Nucleus accumbens (tissue), 56 donors: Measurements from ENCODE around the gene HEMK1.
A peak's percentile ranks its signal among the peaks of the same experiment; 100 is the strongest.

Experiments used
- DNase-seq, 56 donors: peaks; one replicate each; lab custom pipeline; 2025; lab: John Stamatoyannopoulos, UW

The HEMK1 gene, protein sequence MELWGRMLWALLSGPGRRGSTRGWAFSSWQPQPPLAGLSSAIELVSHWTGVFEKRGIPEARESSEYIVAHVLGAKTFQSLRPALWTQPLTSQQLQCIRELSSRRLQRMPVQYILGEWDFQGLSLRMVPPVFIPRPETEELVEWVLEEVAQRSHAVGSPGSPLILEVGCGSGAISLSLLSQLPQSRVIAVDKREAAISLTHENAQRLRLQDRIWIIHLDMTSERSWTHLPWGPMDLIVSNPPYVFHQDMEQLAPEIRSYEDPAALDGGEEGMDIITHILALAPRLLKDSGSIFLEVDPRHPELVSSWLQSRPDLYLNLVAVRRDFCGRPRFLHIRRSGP

DNA sequence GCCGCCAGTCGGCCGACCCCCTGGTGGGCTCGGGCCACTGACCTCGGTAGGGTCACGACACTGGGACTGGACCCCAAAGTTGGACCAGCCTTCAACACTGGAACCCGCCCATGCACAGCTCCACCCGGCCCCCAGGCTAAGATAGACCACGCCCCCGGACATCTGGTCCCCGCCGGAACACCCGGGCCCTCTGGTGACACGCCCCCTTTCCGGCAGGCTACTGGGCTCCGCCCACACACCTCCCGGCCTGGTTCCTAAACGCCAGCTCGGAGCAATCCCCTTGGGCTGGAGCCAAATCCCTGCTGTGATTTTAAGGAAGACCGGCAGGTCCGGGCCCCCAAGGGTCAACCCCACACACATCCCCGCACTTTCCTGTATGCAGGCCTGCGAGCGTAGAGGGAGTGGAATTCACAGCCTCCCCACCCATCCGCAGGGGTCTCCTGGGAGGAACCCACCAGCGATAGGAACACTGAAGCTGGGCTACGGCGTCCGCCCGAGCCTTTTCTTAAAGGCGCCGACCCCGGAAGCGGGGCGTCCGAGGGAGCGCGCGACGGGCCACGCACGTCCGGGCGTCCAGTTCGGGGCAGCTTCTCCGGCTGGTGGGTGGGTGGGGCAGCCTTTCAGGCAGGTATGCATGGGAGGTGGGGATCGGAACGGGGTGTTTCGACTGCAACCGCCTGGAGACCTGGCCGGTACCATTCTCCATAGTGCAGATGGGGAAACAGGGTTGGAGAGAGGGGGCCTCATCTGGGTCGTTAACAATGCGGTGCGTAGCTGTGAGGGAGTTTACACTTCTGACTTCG, at the start of gene HEMK1:
Gene HEMK1, plus strand, starts transcription at position 576 of the 803 bp plus-strand sequence. CDS start 1,583 bp downstream, outside the sequence.
- DNase-seq: peak; percentile 78 to 99 (median 94)

DNA sequence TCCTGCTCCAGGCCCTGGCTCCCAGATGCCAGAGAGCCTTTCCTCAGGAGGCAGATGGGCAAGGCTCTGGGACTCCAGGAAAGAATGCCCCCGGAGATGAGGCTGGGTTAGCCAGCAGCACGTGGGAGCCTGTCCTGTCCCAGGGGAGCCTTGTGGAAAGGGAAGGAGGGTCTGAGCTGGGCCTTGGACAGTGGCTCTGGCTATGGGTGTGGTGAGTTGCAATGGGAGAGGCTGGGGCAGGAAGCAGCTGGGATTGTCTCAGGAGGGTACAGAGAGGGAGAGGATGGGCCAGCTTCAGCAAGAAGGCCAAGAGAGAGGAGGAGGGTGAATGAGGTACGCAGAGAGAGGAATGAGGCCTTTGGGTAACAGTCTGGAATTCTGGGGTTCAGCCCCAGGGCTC, 48.5 kb upstream of the HEMK1 start:
- no peak for DNase-seq

DNA sequence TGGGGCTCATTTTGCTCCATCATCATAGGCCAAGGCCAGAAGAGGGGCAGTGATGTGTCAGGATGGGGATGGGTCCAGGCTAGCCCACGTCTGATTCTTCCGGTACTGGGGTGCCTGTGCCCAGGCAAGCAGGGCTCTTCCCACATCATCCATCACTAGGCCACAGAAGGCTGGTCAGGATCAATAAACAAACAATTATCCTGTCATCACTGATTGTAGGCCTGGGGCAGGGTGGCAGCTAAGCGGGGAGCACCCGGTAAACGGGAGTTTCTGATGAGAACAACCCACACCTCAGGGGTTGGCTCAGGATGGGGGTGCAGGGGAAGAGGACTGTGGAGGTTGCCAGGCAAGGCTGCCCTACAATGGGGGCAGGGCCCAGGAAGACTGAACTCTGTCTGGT, 47.8 kb upstream of the HEMK1 start:
- no peak for DNase-seq

DNA sequence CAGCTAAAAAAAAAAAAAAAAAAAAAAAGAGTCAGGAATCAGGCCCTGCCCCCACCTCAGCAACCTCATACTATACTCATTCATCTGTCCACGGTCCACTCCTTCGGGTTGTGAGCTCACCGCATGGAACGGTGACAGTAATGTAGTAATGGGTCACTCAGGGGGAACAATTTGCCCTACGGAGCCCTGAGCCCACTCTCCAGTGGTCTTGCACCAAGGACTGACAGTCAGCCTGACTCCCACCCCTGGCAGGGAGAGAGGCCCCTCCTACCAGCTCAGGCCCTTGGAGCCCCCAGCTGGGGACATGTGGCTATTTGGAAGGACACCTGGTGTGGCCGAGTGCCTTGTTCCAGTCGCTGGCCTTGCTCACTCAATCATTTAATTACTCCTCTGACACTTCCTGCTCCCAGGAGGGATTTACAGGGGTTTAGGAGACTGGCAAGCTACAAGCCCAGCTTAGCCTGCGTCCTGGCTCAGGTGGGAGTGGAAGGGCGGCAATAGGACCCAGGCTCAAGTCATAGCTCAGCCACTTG, 46.0 kb upstream of the HEMK1 start:
- no peak for DNase-seq

DNA sequence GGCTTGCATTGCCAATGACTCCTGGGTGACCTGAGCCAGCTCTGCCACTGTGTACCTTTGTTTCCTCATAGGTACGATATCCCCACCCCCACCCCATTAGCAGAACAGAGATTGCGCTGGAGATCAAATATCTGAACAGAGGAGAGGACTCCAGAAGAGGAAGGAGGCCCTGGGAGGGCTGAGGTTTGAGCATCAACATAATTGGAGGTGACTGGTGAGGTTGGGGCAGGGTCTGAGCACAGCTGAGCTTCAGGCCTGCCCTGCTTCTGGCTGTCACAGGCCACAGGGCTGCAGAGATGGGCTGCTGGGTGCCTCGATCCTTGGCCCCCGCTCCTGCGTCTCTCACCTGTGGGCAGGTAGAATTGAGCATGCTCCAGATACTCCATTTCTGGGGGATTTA, 44.6 kb upstream of the HEMK1 start:
- DNase-seq: peak in 1 of 56 donors; percentile 39

DNA sequence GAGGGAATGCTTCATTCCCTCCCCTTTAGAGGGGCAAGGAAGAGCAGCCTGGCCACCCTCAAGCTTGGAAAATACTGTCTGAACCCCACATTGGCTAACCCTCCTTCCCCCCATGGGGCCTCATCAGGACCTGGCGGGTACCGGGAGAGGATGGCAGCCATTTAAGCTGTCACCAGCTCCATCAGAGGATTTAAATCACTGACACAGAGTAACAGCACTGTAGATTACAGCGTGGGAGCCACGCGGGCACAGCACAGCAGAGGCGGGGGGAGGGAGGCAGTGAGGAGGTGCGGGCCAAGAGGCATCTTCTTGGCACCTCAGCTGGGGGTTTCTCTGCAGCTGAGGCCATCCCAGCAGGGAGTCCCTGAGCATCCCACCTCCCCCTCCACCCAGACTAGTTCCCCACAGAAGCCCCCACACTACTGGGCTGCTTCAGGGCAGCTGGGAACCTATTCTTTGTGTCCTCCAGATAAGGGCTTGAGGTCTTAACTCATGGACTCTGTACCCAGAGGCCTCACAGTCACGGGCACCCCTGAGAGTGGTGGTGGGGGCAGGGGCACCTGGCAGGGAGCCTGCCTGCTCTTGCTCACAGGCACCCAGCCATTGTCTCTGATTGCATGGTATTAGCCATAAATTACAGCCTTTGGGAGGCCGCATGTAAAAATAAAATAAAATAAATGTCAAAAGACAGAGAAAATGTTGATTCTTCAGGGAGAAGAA, 44.0 kb upstream of the HEMK1 start:
- DNase-seq: peak in 30 of 56 donors; percentile 7 to 78 (median 38)

DNA sequence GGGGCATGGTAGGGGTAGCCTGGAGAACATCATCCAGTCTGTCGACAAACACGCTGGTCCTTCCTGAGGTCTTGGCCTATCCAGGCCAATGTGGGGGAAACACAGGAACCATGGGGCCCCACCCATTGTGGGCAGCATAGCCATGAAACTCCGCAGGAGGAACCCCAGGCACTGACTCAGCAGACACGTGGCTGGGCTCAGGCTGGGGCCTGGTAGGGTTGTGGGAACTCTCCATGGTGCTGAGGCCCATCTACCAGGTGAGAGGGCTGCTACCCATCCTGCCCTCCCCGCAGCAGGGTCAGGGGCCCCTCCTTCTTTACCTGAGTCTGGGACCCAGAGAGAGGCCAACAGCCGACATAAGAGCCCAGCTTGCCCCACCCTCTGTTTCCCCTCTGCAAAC, 43.3 kb upstream of the HEMK1 start:
- peak in 6 of 56 donors; percentile 3 to 25 (median 14) for DNase-seq

DNA sequence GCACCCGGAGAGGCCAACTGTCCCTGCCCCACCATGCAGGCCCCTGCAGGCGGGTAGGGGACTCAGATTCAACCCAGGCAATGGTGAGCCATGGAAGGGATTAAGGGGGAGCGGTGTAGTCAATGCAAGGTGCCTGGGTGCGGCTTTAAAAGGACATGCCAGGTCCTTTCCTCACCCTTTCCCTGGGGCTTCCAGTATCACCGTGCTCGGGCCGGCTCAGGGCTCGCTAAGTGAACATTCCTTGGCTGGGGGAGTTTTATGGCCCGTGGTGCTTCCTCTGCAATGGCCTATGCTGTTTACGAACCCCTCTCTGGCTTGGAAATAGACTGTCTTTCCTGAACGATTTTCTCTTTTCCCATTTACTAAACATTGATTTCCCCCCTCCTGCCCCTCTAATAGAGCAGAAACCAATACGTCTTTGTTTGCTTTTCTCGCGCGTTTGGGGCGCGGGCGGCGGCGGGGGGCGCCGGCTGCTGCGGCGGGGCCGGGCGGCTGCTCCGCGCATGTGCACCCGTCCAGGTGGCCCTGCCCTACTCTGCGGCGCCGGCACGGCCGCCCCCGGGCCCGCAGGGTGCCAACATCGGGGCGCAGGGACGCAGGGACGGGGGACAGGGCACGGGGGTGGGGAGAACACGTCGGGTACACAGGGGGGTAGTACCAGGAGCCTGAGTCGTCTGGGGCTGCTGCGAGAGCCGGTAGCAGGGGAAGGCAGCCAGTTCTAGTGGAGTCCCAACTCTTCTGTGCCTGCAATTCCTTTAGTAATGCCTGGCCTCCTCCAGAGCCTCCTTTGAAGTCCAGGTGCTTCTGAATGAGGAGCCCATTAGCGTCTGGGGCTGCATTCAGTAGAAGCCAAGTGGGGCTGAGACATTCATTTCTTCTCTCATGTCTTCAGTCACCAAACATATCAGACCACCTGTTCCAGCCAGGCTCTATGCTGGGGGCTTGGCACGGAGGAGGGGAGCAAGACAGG, 39.0 kb upstream of the HEMK1 start:
- DNase-seq: peak in 1 of 56 donors; percentile 26

DNA sequence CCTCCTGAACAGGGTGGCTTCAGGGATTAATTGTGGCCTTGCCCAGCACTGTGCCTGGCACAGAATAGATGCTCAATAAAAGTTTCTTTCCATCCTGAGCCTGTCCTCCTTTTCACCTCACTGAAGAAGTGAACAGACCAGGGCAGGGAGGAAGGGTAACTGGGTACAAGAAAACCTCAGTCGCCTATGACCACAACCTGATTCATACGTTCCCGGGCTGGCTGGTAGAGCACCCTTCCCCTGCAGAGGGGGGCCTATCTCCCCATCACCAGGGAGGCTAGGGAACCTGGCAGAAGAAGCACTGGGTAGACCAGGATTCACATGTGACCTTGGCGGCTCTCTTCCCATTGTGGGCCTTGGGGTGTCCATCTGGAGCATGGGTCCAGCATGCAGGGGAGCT, 38.1 kb upstream of the HEMK1 start:
- DNase-seq: no peak

DNA sequence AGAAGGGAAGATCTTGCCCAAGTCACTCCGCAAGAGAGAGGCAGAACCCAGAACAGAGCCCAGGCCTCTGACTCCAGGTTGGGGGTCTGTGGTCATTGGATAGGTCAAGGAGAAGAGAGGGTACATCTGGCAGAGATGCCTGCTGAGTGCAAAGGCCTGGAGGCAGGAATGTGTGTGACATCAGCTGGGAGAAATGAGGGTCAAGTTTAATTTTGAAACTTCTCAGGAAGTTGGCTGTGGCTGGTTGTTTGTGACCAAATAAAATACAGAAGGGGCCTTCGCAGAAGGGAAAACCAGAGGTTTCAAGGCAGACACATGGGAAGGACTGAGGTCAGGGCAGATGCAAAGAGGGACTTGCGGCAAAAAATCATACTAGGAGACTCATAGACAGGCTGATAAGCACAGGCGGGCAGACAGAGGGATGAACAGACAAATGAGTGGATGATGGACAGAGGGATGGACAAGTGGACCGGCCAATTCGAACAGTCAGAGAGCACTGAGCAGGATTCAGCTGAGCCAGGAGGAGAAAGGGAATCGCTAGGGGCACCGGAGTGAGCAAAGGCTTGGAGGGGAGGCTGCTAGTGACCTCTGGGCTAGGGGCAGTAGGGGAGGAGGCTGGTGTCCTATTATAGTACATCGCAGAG, 37.1 kb upstream of the HEMK1 start:
- no peak for DNase-seq

DNA sequence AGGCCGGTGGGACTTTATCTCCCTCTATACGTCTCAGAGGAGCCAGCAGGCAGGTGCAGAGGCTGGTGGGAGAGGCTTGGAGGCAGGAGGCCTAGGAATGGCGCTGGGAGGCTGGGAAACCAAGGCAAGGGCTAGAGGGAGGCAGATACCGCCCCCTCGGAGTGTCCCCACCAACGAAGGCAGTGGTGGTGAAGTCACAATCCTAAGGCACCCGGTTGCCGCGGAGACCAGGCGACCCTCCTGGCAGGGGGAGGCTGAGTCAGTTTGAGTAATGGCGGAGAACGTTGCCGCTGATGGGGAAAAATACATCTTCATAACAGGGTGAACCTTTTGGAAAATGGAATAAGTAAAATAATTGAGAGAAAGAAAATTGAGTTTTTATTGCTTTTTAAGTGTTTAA, 36.0 kb upstream of the HEMK1 start:
- peak in 3 of 56 donors; percentile 6 to 8 (median 6) for DNase-seq

DNA sequence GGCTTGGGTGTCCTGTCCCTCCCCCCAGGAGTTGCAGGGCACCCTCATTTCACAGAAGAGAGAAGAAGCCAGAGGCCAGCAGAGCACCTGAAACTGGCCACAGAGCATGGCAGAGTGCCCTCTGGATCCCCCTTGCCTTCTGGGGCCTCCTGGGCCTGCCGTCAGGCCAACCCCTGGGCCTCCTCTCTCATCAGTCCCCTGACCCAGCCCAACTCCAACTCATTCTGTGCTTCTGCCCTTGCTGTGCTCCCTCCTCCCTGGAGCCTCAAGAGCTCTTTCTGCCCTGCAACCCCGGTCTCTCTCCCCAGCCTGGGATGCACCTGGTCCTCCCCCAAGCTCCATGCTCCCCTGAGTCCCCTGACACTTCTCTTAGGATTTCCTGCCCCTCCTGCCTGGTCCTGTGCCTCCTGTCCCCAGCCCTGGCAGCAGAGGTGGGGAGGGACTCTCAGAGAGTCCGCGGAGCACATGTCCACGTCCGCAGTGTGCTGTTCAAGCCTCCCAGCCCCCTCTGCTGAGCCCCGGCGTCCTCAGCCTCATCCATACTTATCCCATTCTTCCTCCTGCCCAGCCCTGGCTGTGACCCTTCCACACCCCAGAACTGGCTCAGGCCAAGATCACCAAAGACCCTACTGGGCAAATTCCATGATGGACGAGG, 35.4 kb upstream of the HEMK1 start:
- DNase-seq: no peak

DNA sequence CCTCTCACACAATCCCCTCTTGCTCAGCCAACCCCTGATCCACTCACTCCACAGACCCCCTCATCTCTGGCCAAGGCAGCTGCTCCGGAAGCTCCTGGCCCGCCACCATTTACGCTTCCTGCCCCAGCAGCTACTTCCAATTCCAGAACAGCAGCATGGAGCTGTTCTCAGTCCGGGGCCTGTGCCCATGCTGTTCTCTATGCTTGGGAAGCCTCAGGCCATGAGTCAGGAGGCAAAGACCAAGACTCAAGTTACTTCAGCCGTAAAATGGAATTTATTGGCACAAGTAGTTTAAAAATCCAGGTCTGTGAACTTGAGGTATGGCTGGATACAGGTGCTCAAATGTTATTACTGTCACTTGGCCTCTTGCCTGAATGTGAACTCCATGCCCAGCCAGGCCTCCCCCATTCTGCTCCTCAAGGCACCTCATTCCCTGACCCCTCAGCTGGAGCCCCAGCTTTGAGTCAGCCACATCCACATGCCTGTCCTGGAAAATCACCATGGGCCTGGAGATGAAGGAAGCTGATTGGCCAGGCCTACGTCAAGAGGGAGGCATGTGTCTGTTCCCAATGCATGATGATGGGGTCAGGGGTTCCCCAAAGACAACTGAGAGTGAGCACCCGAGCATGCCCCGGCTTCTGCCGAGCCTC, 34.5 kb upstream of the HEMK1 start:
- no peak for DNase-seq

DNA sequence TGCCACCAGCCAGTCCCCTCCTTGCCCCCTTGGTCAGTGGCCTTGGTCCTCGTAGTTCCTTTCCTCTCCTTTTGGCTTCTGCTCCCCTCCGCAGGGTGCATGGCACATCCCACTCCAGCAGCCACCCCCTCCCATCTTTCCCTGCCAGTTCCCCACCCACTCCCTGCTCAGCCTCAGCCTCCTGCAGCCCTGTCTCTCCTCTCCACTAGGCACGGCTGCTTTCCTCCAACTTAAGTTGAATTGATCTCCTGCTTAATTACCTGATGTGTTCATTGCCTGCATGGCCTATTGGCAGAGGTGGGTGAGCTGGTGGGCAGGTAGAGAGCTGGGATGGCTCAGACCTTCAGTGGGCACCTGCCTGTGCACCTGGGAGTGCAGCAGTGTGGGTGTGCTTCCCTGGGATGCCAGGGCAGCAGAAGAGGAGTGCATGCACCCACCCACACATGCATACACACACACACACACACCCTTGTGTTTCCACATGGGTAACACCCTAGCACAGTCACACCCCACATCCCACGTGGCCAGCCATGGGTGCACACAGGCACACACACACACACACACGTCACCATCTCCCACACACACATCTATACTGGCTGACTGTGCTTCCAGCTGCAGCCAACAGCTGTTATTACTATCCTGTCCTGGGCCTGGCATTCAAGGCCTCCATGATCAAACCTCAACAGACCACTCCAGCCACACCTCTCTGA, 32.7 kb upstream of the HEMK1 start:
- peak in 42 of 56 donors; percentile 12 to 89 (median 63) for DNase-seq

DNA sequence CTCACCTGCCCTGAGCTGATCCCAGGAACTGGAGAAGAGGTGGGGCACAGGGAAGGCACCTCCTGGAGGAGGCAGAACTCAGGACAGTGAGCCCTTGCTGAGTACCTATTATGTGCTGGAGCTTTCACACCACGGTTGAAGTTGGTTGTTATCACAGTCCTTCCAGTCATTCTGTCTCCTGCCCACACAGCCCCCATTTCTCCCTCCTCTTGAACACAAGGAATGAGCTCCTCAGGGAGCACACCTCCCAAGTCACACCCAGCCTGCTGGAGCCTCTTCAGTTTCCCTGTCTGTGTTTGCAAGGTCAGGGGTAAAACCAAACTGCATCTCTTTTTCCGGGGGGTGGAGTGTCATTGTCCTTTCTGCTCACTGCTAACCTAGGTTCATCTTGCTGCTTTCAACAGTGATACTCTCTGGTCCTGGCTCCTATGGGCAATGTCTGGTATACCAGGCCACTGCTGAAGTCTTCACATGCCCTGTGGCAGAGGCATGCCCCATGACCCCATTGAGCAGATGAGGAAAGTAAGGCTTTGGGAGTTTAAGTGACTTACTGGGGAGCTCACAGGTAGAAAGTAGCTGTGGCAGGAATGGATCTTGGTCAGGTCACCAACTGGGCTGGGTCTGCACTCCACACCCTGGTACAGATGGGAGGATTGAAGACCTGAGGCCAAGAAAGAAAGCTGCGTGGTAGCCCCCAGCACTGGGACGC, 31.7 kb upstream of the HEMK1 start:
- peak in 1 of 56 donors; percentile 9 for DNase-seq

DNA sequence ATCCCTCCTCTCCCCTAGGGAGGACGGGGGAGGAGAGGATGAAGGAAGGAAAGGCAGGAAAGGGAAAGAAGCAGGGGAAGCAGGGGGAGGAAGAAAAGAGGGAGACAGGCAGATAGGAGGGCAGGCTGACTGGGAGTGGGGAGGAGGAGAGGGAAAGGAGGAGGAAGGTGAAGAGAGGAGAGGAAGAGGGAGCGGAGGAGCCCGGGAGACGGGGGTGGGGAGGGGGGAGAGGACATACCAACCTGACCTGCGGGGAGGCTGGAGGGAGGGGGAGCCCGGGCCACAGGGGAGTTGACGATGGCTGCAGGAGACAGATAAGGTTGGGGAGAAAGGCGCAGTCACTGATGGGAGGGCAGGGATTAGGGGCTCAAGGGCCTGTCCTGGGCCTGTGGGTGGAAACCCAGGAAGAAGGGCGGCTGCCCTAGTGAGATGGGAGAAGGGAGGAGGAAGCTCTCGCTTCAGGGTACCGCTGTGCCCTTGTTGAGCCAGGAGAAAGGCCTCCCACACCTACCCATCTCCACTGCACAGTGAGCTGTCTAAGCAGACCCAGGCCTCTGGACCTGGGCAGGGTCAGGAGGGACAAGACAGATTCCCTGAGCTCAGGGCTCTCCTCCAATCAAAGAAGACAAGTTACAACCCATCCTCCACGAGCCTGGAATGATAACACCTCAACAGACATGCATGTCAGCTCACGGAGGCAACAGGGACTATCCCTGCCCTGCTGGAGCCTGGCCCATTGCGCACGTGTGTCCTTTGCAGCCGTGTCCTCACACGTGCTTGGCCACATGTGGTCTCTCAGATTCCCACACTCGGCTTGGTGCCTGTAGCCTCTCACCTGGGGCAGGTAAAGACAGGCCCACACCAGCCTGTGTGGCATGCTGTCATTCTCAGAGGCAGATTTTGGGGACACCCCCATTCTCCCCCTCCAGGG, 29.7 kb upstream of the HEMK1 start:
- no peak for DNase-seq
